Astrocyte of the cerebellum (primary cell): ENCODE data around the gene SIPA1L3.
"Not testable (repeated sequence)": the region's sequence is repeated elsewhere in the genome, so short reads cannot be mapped to it uniquely, and the experiment has no call there.

Experiments
- DNase-seq: peaks from one replicate; pipeline ENCODE4 v3.0.0-alpha.2; 2011; ENCODE audit warnings: low read depth
- H3K4me3 ChIP-seq: 2 replicates; pipeline ENCODE4 v1.5.1; 2011; ENCODE audit warnings: mild to moderate bottlenecking, low read depth, low read length, moderate library complexity
- CTCF ChIP-seq: IDR thresholded peaks from 2 replicates; pipeline ENCODE4 v1.5.1; 2012; ENCODE audit warnings: low read length, low read depth, moderate library complexity, mild to moderate bottlenecking; ENCODE audit errors: missing control alignments
- in situ Hi-C: cut with HindIII; loops from 2 replicates; pipeline ENCODE4 v1.10.0; 2017; ENCODE audit warnings: low sequenced_read_pairs

SIPA1L3 gene

GRCh38 chr19:38223617-38224013 lies 316.6 kb downstream of the SIPA1L3 start:
- in situ Hi-C loops, result no loop called here
- no peak for TF ChIP-seq CTCF
- no peak for DNase-seq
- peak overlapping the region; percentile 63 for H3K4me3 ChIP-seq

GRCh38 chr19:38224014-38224862 lies 317.2 kb downstream of the SIPA1L3 start, which contains the start of gene DPF1:
TSS of gene DPF1 (minus strand) at chr19:38224222. CDS start at chr19:38224142, 80 bp downstream.
- H3K4me3 ChIP-seq, result peak within 1 kb of the TSS; percentile 63
- DNase-seq, result no peak
- in situ Hi-C loops, result no loop called here
- no peak for TF ChIP-seq CTCF

- DNase-seq, H3K4me3 ChIP-seq, in situ Hi-C loops: not testable (repeated sequence)
Measured at GRCh38 chr19:38224863-38225218, 317.8 kb downstream of the SIPA1L3 start.

- in situ Hi-C loops, result no loop called here
- TF ChIP-seq CTCF, result no peak
- H3K4me3 ChIP-seq, result no peak overlapping the region
- DNase-seq, result no peak
Measured at GRCh38 chr19:38227287-38228004, 320.4 kb downstream of the SIPA1L3 start.

GRCh38 chr19:38228005-38228377 lies 321.0 kb downstream of the SIPA1L3 start:
- no peak for TF ChIP-seq CTCF
- no peak for DNase-seq
- H3K4me3 ChIP-seq, result no peak overlapping the region
- in situ Hi-C loops, result no loop called here

GRCh38 chr19:38228491-38229439 lies 321.8 kb downstream of the SIPA1L3 start:
- in situ Hi-C loops, result no loop called here
- H3K4me3 ChIP-seq, result peak overlapping the region; percentile 44
- DNase-seq, result no peak
- TF ChIP-seq CTCF, result no peak
